Ovary (tissue), 9 donors: Measurements from ENCODE around the gene PRKCE. TPM values are rescaled to one million over a fixed set of nuclear protein-coding genes. Genes with fewer than 3 reads are reported as not detected.

Experiments
- DNase-seq, 5 donors: peaks; one replicate each; pipeline ENCODE4 v3.0.0-alpha.2; 2019 to 2020
- H3K27ac ChIP-seq, 2 donors: fragments of 200-600 bp; one replicate each; pipeline versions ENCODE4 v1.5.1 to v1.8.0; 2019 to 2022
- H3K27me3 ChIP-seq: fragments of 200-600 bp; one replicate; pipeline ENCODE4 v1.8.0; 2022
- H3K36me3 ChIP-seq: fragments of 200-600 bp; sonication (generic); one replicate; pipeline ENCODE4 v1.5.1; 2019
- H3K4me1 ChIP-seq: one replicate; pipeline ENCODE4 v1.8.1; 2013; ENCODE audit warnings: mild to moderate bottlenecking, moderate library complexity; ENCODE audit not compliant: insufficient read depth
- H3K4me3 ChIP-seq: fragments of 200-600 bp; sonication (generic); one replicate; pipeline ENCODE4 v1.5.1; 2017
- H3K9me3 ChIP-seq, 2 donors: fragments of 200-600 bp in 1 of 2; sonication (generic) in 1 of 2; one replicate each; pipeline versions ENCODE4 v1.5.1 to v1.8.1; 2013 to 2019; ENCODE audit warnings: mild to moderate bottlenecking in 1 of 2, moderate library complexity in 1 of 2
- EP300 ChIP-seq: sonication (generic); formaldehyde crosslinking; IDR thresholded peaks from one replicate; pipeline ENCODE4 v1.6.1; 2017; ENCODE audit warnings: antibody characterized with exemption
- POLR2A ChIP-seq: fragments of 450-650 bp; IDR thresholded peaks from one replicate; pipeline ENCODE4 v1.6.1; 2017; ENCODE audit warnings: antibody characterized with exemption, mild to moderate bottlenecking, moderate library complexity
- WGBS, 3 donors: extraction: QIAGEN DNeasy Blood & Tissue Kit in 1 of 3; methylation state at CpG; one replicate each; pipeline versions ENCODE4 v1.1.5 to v1.1.7; 2013 to 2017; 5-methylcytosine and 5-hydroxymethylcytosine counted together
- intact Hi-C, 4 donors: fragments of 100-400 bp; cut with DNase I; formaldehyde crosslinking; loops; one replicate each; pipeline versions ENCODE4 v1.11.0 to v1.15.1; 2022 to 2023
- polyA plus RNA-seq, 2 donors: library from polyadenylated mRNA; stranded (reverse); fragments of 200-250 nt in 1 of 2; fragments of 350-450 nt in 1 of 2; fragmentation: Illumina TruSeq in 1 of 2; extraction: RNeasy Lipid Tissue Mini Kit (QIAGEN cat#74804) in 1 of 2; gene quantifications; one replicate each; pipeline ENCODE4 v1.2.3, GENCODE V29; 2013 to 2014
- total RNA-seq, 7 donors: library from RNA; depleted of rRNA in 2 of 7; stranded (reverse); fragments of >200 nt in 2 of 7; fragmentation: NEBNext Ultra II Directional in 3 of 7; extraction: Animal tissue kit (Norgen Biotek cat#: 25700) in 3 of 7; gene quantifications; one replicate each; pipeline versions ENCODE4 v1.1.0 to v1.2.4, GENCODE V29; 2016 to 2023
- TF ChIP-seq, protein P1 (sequence below), 3 donors: fragments of 450-650 bp in 2 of 3; fragments of 200-600 bp in 1 of 3; IDR thresholded peaks; one replicate each; pipeline versions ENCODE4 v1.5.1 to v1.8.0; 2016 to 2022; ENCODE audit warnings: antibody characterized with exemption in 3 of 3, mild to moderate bottlenecking in 1 of 3
- donor health status: DM: no; HTN: no; CAD: no; lungs with moderate emphysema.
- donor health status: DM: no; HTN: no; CAD: no.
- donor health status: Bipolar disorder and iron deficiency.
- donor health status: DM: yes; HTN: yes; CAD: no.
- donor health status: DM: no; HTN: no; CAD: no.
- donor health status: DM: yes; HTN: yes; CAD: no.

PRKCE gene
- total and polyA plus RNA-seq, 9 donors = 3.1 to 22.8 (median 12.8) TPM

DNA sequence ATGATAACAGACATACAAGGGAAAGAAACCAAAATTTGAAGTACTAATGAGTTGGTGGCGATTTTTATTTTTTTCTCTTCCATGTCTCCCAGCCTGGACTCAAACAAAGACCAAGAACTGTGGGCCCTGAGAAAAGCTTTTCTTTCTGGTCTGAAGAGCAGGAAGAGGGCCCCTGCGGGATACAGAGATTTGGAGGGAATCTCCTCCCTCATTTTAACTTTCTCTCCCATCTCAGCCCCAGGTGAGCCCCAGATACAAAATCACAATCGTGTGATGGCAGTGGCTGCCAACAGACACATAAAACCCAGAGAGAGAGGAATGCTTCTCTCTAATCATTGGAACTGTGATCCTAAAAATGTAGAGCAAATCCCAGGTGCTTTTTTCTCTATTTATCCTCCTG, 19.5 kb upstream of the PRKCE start:
- Histone ChIP-seq H3K9me3 (no peaks in the 10 kb centered on the region), H3K4me3 (no peak overlapping the region), H3K27me3 (no peaks in the 10 kb centered on the region), H3K36me3 (no peaks in the 10 kb centered on the region), H3K4me1 (no peaks in the 10 kb centered on the region), H3K27ac (no peak overlapping the region)
- intact Hi-C loops = no loop called here
- WGBS, 3 donors = 59 to 76% (median 62%) methylated on average over 3 of the region's 3 CpGs
- no peak for DNase-seq
- TF ChIP-seq POLR2A (no peak), EP300 (no peak)
- TF ChIP-seq, protein P1, sequence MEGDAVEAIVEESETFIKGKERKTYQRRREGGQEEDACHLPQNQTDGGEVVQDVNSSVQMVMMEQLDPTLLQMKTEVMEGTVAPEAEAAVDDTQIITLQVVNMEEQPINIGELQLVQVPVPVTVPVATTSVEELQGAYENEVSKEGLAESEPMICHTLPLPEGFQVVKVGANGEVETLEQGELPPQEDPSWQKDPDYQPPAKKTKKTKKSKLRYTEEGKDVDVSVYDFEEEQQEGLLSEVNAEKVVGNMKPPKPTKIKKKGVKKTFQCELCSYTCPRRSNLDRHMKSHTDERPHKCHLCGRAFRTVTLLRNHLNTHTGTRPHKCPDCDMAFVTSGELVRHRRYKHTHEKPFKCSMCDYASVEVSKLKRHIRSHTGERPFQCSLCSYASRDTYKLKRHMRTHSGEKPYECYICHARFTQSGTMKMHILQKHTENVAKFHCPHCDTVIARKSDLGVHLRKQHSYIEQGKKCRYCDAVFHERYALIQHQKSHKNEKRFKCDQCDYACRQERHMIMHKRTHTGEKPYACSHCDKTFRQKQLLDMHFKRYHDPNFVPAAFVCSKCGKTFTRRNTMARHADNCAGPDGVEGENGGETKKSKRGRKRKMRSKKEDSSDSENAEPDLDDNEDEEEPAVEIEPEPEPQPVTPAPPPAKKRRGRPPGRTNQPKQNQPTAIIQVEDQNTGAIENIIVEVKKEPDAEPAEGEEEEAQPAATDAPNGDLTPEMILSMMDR (IDR thresholded peaks at IDR 0.05) = no peak

DNA sequence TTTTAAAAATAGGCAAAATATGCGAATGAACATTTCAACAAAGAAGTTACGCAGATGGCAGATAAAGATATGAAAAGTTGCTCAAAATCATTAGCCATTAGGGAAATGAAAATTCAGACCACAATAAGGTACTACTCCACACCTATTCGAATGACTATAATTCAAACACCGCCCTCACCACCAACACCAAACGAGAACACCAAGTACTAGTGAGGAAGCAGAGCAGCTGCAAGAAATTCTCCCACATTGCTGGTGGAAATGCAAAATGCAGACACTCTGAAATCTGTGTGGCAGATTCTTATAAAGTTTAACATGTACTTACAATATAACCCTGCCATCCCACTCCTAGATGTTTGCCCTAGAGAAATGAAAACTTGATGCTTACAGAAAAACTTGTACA, 17.3 kb upstream of the PRKCE start:
- no peaks in the 10 kb centered on the region for H3K9me3 ChIP-seq
- no peak for DNase-seq
- H3K36me3 ChIP-seq = no peaks in the 10 kb centered on the region
- TF ChIP-seq POLR2A = no peak
- no peak for TF ChIP-seq EP300
- TF ChIP-seq, protein P1 (IDR thresholded peaks at IDR 0.05) = no peak
- H3K4me3 ChIP-seq = no peak overlapping the region
- WGBS, 3 donors = 72 to 76% (median 72%) methylated on average over 5 of the region's 5 CpGs
- no peaks in the 10 kb centered on the region for H3K27me3 ChIP-seq
- no peak overlapping the region for H3K27ac ChIP-seq
- H3K4me1 ChIP-seq = no peaks in the 10 kb centered on the region
- intact Hi-C loops = no loop called here

DNA sequence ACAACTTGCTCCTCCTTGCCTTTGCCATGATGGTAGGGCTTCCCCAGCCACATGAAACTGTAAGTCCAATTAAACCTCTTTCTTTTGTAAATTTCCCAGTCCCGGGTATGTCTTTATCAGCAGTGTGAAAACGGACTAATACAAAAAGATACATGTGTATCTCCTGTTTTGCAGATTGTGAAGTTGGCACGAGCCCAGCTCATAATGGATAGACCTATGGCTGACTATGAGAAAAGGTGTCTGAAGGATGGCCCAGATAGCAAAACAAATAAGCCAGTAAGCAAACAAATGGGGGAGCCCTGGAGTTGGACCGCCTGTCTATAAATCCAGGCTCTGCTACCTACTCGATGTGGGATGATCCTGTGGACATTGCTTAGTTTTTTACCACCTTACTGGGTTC, 15.5 kb upstream of the PRKCE start:
- Histone ChIP-seq H3K36me3 (no peaks in the 10 kb centered on the region), H3K4me3 (no peak overlapping the region), H3K4me1 (no peaks in the 10 kb centered on the region), H3K27me3 (no peaks in the 10 kb centered on the region), H3K9me3 (no peaks in the 10 kb centered on the region), H3K27ac (no peak overlapping the region)
- intact Hi-C loops = no loop called here
- 58 to 63% (median 63%) methylated on average over 5 of the region's 5 CpGs for WGBS, 3 donors
- DNase-seq = no peak
- TF ChIP-seq POLR2A (no peak), EP300 (no peak)
- TF ChIP-seq, protein P1 (IDR thresholded peaks at IDR 0.05) = no peak

DNA sequence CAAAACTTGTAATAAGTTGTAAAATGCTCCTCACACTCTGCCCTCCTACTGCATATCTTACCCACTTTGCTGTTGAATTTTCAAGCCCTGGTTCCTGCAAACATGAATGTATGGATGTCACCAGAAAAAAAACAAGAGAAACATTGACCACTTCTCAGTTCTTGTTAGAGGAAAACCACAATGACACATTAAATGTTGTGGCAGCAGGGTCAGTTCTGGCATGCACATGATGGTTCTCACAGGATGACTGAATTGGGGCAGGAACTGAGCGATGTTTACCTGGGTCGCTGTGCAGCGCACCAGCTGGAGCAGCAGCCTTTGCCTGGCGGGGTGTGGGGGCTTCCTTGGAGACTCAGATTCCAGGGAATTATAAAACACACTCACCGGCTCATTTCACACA, 14.0 kb upstream of the PRKCE start:
- TF ChIP-seq POLR2A (no peak), EP300 (no peak)
- TF ChIP-seq, protein P1 (IDR thresholded peaks at IDR 0.05) = no peak
- Histone ChIP-seq H3K9me3 (no peaks in the 10 kb centered on the region), H3K27ac (no peak overlapping the region), H3K4me3 (no peak overlapping the region), H3K4me1 (no peaks in the 10 kb centered on the region), H3K36me3 (no peaks in the 10 kb centered on the region), H3K27me3 (no peaks in the 10 kb centered on the region)
- no peak for DNase-seq
- intact Hi-C loops = no loop called here
- WGBS, 3 donors = 67 to 85% (median 78%) methylated on average over 5 of the region's 5 CpGs
